Ascending aorta (tissue), 2 donors: ENCODE data around the gene PARD6B. TPM values are rescaled to one million over a fixed set of nuclear protein-coding genes. Genes with fewer than 3 reads are reported as not detected.
"Not testable (repeated sequence)": the region's sequence is repeated elsewhere in the genome, so short reads cannot be mapped to it uniquely, and the experiment has no call there.

Experiments
- DNase-seq, 2 donors: peaks; one replicate each; pipeline ENCODE4 v3.0.0-alpha.2; 2019; ENCODE audit warnings: low spot score in 2 of 2
- H3K27ac ChIP-seq, 2 donors: fragments of 200-600 bp; sonication (generic); one replicate each; pipeline ENCODE4 v1.5.1; 2016 to 2017; ENCODE audit warnings: mild to moderate bottlenecking in 1 of 2
- H3K27me3 ChIP-seq: fragments of 200-600 bp; sonication (generic); one replicate; pipeline ENCODE4 v1.5.1; 2017
- H3K36me3 ChIP-seq, 2 donors: fragments of 200-600 bp; sonication (generic); one replicate each; pipeline ENCODE4 v1.5.1; 2016
- H3K4me1 ChIP-seq, 2 donors: fragments of 200-600 bp; sonication (generic); one replicate each; pipeline ENCODE4 v1.5.1; 2016 to 2017; ENCODE audit warnings: mild to moderate bottlenecking in 1 of 2
- H3K4me3 ChIP-seq, 2 donors: fragments of 200-600 bp; sonication (generic); one replicate each; pipeline ENCODE4 v1.5.1; 2016 to 2017; ENCODE audit warnings: mild to moderate bottlenecking in 1 of 2
- H3K9me3 ChIP-seq, 2 donors: fragments of 200-600 bp; sonication (generic); one replicate each; pipeline ENCODE4 v1.5.1; 2016
- CTCF ChIP-seq, 3 experiments: fragments of 200-600 bp in 2 of 3; fragments of 450-650 bp in 1 of 3; sonication (generic) in 2 of 3; IDR thresholded peaks; one replicate each; pipeline ENCODE4 v1.5.1; 2016 to 2019; ENCODE audit warnings: antibody characterized with exemption in 3 of 3, mild to moderate bottlenecking in 1 of 3, moderate library complexity in 1 of 3
- intact Hi-C: fragments of 100-400 bp; cut with DNase I; formaldehyde crosslinking; loops from one replicate; pipeline ENCODE4 v1.15.1; 2023
- total RNA-seq: library from RNA; depleted of rRNA; stranded (reverse); fragments of >200 nt; gene quantifications from one replicate; pipeline ENCODE4 v1.1.0, GENCODE V29; 2016

PARD6B gene
- total RNA-seq, 1 donor from 2014 or later, result 1.2 TPM

GRCh38 chr20:50772420-50773185 is 41.2 kb downstream of the PARD6B start:
- intact Hi-C loops, result no loop called here
- Histone ChIP-seq H3K27me3 (no peaks in the 10 kb centered on the region), H3K4me1 (no peaks in the 10 kb centered on the region), H3K4me3 (no peak overlapping the region), H3K27ac (no peak overlapping the region), H3K36me3 (no peaks in the 10 kb centered on the region), H3K9me3 (no peaks in the 10 kb centered on the region)
- no peak for DNase-seq
- no peak for TF ChIP-seq CTCF (IDR thresholded peaks at IDR 0.05)

GRCh38 chr20:50774515-50774914 is 43.1 kb downstream of the PARD6B start:
- Histone ChIP-seq H3K27ac (no peak overlapping the region), H3K36me3 (no peaks in the 10 kb centered on the region), H3K9me3 (no peaks in the 10 kb centered on the region), H3K4me3 (no peak overlapping the region), H3K4me1 (no peaks in the 10 kb centered on the region), H3K27me3 (no peaks in the 10 kb centered on the region)
- TF ChIP-seq CTCF (IDR thresholded peaks at IDR 0.05), result no peak
- DNase-seq, result no peak
- intact Hi-C loops, result no loop called here

DNA sequence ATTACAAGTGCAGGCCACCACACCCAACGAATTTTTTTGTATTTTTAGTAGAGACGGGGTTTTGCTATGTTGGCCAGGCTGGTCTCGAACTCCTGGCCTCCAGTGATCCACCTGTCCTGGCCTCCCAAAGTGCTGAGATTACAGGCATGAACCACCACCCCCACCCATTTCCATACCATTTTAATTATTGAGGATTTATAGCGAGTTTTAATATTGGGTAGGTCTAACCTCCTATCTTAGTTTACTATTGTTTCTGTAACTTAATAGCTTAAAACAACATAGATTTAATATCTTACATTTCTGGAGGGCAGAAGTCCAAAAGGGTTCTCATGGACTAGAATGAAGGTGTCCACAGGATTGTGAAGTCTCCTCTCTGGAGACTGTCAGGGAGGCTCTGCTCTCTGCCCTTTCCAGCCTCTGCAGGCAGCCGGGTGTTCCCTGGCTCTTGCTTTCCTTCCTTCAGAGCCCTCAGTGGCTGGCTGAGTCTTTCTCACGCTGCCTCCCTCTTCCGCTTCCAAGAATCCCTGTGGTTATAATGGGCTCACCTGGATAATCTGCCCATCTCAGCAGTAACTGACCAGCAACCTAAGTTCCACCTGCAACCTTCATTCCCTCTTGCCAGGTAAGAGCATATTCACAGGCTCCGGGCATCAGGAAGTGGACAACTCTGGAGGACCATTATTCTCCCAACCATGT is 44.9 kb downstream of the PARD6B start:
- Histone ChIP-seq H3K4me3 (no peak overlapping the region), H3K9me3 (no peaks in the 10 kb centered on the region), H3K4me1 (no peaks in the 10 kb centered on the region), H3K27me3 (no peaks in the 10 kb centered on the region), H3K27ac (no peak overlapping the region), H3K36me3 (no peaks in the 10 kb centered on the region)
- intact Hi-C loops, result no loop called here
- no peak for DNase-seq
- TF ChIP-seq CTCF (IDR thresholded peaks at IDR 0.05), result no peak

DNA sequence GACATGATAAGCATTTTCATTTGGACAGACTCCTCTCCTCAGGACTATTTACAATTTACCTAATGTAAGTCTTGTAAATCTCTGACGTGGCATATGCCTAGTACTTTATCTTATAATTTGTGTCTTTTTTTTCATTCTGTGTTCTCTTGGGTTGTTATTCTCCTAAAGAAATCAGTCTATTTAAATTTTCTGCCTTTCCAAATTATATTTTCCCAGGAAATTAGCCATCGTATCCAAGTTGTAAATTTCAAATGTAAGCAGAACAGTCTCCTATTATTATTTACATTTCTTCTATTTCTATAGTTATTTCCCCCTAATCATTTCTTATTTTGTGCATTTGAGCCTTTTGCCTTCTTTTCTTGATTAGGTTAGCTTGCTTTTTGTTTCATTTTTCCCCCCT is 46.0 kb downstream of the PARD6B start:
- Histone ChIP-seq H3K4me3 (no peak overlapping the region), H3K27me3 (no peaks in the 10 kb centered on the region), H3K27ac (no peak overlapping the region), H3K9me3 (no peaks in the 10 kb centered on the region), H3K36me3 (no peaks in the 10 kb centered on the region), H3K4me1 (no peaks in the 10 kb centered on the region)
- no peak for DNase-seq
- TF ChIP-seq CTCF (IDR thresholded peaks at IDR 0.05), result no peak
- intact Hi-C loops, result no loop called here

GRCh38 chr20:50778994-50779393 is 47.6 kb downstream of the PARD6B start:
- DNase-seq, H3K36me3 ChIP-seq, H3K9me3 ChIP-seq, intact Hi-C loops, H3K27ac ChIP-seq, H3K4me1 ChIP-seq, H3K27me3 ChIP-seq, H3K4me3 ChIP-seq: not testable (repeated sequence)

DNA sequence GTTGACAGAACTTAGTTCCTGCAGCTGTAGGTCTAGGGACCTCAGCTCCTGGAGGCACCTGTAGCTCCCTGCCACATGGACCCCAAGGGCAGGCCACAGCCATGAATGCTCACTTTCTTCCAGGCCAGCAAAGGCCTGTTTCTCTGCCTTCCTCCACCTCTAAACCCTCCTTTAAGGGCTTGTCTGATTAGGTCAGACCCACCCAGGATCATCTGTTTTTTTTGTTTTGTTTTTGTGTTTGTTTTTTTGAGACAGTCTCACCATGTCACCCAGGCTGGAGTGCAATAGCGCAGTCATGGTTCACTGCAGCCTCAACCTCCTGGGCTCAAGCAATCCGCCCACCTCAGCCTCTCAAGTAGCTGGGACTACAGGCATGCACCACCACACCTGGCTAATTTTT is 52.0 kb downstream of the PARD6B start:
- no peak for TF ChIP-seq CTCF (IDR thresholded peaks at IDR 0.05)
- intact Hi-C loops, result no loop called here

More for the DNA sequence above, 52.0 kb downstream of the PARD6B start:
- DNase-seq, result no peak
- H3K4me3 ChIP-seq, result no peak overlapping the region
- H3K4me1 ChIP-seq, result no peaks in the 10 kb centered on the region
- H3K27me3 ChIP-seq, result no peaks in the 10 kb centered on the region
- no peak overlapping the region for H3K27ac ChIP-seq
- H3K9me3 ChIP-seq, result no peaks in the 10 kb centered on the region
- no peaks in the 10 kb centered on the region for H3K36me3 ChIP-seq
